CD1c-positive myeloid dendritic cell (primary cell): ENCODE data around the gene CNTNAP1.
"Not testable (repeated sequence)": the region's sequence is repeated elsewhere in the genome, so short reads cannot be mapped to it uniquely, and the experiment has no call there.

Experiments used
- DNase-seq: peaks from one replicate; pipeline ENCODE4 v3.0.0-alpha.2; 2016; ENCODE audit errors: extremely low spot score

Gene CNTNAP1

DNA sequence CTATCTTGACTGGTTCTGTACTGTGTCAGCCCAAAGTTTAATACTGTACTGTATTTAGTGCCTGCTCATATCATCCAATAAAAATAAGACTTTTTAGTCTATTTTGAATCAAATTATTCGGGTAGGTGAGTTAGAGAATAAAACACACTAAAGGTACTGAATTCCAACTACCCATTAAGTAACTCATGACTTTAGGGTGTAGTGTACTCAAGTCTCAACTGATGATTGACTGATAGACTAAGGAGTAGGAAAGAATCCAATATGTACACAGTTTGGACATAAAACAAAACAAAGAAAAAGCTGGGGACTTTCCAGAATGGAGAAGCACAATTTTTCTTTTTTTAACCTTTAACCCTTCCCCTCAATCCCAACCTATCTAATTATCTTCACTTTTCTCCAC lies 58.4 kb downstream of the CNTNAP1 start:
- DNase-seq = no peak

DNA sequence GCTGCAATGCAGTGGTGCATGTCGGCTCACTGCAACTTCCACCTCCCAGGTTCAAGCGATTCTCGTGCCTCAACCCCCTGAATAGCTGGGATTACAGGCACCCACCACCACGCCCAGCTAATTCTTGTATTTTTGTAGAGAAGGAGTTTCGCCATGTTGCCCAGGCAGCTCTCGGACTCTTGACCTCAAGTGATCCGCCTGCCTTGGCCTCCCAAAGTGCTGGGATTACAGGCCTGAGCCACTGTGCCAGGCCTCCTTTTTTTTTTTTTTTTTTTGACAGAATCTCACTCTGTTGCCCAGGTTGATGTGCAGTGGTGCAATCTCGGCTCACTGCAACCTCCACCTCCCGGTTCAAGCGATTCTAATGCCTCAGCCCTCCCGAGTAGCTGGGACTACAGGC lies 60.6 kb downstream of the CNTNAP1 start:
- not testable (repeated sequence) for DNase-seq

DNA sequence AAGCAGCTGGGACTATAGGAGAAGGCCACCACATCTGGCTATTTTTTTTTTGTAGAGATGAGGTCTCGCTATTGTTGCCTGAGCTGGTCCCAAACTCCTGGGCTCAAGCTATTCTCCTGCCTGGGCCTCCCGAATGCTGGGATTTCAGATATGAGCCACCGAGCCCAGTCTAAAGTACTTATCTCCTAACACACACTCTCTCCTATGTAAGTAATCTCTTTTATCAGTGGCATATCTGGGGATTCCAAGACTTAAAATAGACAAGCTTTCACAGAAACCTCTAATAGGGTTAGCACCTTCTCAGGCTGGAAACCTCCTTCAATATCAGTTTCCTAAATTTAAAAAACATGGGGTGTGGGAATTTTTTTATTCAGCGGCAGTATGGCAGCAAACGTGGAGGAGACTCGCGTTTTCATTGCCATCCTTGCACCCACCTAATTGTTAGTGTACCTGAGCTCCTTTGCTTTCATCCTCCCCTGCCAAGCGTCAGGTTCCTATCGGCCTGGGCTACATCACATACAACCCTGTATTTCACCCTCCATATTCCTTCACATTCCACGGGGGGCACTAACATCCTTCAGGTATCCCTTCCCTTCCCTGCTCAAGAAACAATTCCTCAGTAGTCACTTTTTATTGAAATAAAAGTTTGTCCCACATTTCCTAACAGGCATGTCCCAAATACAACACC lies 61.4 kb downstream of the CNTNAP1 start:
- no peak for DNase-seq

DNA sequence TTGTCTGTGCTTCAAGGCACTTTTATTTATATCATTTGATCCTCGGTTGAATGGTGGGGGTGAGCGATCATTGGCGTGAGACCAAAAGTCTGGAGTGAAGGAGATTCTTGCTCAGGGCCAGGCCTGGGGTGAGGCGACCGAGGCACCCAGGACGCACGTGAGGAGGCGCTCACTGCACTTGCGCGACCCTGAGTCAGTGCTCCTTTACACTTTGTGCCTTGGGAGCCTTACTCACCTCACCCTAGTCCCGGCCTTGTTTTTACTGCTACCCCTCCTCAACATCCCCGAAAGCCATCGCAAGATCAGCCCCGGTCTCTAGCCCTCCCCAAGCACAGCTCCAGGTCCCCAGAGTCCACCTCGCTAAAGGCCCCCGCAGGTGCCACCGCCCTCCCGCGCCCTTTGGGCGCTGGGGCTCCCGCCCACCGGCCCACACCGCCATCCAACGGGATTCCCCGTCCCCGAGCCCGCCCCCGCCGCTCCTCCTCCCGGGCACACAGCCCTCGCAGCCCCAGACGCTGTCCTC lies 62.0 kb downstream of the CNTNAP1 start:
- DNase-seq = peak; percentile 32

DNA sequence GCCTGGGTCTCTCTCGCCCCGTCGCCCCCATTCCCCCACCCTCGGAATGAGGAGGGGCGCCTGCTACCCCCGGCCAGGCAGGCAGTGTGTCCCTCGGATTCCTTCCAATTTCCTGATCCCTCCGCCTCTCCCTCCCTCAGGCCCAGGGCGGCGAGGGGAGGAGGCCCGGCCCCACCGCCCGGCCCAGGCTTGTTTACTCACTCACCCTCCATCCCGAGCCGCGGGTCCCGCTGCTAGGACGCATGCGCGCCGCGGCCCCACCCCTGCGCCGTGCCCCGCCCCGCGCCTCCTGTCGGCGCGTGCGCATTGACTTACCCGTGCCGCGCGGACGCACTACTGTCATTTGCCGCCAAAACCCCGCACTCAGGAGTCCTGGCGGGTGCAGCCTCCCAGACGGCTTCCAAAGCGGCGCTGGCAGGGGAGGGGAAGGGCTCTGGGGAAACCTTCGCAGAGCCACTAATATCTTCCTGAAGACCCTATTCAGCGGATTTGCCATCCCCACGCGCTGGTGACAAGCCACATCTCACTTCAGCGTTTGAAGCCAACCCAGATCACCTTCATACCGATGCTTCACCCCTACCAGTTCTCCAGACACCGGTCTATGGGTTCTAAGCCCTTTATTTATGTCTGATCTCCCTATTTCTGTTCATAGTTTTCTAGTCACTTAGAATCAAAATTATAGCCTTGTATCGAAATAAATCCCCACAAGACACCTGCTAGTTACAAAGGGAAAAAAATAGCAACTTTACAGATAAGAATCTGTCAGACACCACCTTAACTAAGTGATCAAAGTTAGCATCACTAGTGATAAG lies 62.7 kb downstream of the CNTNAP1 start, which contains the start of gene EZH1:
EZH1 (minus strand) TSS at position 235 of the 812 bp plus-strand sequence. CDS start 16,099 bp downstream, outside the sequence.
- DNase-seq = peak; percentile 96

DNA sequence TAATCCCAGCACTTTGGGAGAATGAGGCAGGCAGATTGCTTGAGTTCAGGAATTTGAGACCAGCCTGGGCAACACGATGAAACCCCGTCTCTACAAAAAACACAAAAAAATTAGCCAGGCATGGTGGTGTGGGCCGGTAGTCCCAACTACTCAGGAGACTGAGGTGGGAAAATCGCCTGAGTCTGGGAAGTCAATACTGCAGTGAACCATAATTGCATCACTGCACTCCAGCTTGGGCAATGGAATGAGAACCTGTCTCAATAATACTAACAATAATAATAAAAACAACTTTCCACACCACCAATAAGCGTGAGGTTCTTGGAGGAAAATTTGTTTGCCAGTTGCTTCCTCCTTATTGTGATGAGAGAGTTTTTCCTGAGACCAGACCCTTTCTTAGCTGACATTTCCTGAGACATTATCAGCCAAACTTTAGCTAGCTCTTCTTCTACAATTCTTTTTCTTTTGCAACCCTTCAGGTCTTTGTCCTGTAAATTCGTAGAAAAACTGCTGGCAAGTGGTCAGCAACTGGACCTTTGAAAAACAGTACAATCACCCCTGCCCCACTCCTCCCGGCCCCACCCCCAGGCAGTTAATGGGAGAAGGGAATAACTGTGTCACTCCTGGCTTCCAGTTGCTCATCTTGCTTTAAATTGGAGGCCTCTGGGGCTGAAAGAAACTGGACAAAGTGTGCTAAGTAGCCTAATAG lies 66.0 kb downstream of the CNTNAP1 start:
- no peak for DNase-seq

DNA sequence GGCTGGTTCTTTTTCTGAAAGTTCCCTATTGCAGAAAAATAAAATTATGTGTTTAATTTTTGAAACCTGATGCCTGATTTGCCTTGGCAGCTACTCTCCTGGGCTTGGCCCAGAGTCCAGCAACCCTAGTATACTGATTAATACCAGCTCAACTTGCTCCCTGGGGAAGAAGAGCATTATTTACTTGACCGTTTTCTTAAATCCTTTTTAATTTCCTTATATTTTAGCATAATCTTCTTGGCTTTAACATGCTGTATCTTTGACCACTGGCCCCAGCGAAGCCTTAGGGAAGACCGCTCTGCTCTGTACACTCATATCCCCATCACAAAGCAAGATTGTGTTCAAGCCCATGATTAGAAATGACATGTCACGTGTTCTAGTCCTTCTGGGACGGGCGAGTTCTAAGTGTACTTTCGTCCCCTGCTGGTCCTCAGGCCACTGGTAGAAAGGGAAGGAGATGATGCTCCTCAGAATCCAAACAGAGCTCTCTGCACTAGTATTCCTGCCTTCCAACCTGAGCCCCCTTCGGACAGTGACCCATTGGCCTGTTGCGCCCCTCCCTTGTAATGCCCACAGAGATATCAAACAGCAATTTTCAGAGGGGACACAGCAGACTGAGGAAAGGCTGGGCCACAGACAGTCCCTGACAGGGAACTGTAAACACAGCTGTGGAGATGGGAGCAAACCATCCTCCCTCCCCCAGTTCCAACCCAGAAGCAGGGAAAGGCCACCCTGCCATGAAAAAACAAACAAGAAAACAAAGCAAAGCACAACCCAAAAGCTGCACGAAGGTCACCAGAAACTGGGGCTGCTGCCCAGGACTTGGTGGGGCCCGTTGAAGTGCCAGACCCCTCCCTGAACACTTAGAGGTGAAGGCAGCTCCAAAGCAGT lies 66.8 kb downstream of the CNTNAP1 start:
- DNase-seq = no peak
